Activated CD4-positive, alpha-beta T cell treated with anti-CD3 and anti-CD28 coated beads for 4 hours (primary cell): ENCODE measurements around the gene DENND10.
"Not testable (repeated sequence)": the region's sequence is repeated elsewhere in the genome, so short reads cannot be mapped to it uniquely, and the experiment has no call there.

Experiments
- DNase-seq, 2 donors: peaks; one replicate each; pipeline ENCODE4 v3.0.0-alpha.2; 2020

Gene DENND10

DNA sequence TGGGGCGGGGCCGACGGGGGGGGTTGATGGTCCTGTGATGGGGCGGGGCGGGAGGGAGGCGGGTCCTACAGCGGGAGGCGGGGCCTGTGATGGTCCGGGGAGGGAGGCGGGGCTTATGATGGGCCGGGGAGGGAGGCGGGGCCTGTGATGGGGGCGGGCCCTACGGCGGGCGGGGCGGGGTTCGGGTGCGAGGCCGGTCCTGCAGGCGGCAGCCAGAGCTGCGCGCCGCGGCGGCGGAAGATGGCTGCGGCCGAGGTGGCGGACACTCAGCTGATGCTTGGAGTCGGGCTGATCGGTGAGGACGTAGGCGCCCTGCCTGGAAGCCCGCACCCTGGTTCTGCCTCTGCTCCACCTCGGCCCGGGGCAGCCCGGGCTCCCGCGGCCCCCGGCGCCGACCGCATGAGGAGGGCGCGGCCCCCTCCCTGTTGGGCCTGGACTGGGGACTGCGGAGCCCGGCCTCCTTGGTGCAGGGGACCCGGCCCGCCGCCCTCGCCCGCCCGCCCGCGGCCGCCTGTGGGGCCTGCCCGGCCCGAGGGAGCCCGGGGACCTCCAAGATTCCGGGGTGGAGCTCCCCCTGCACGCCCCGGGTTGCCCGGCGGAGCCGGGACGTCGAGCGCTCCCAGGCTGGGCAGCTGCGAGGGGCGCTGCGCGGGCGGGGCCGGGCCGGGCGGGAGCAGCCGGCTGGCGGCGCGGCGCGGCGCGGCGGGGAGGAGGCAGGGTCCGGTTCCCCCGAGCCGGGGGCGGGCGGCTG lies at the start of gene DENND10:
Gene DENND10 (plus strand): TSS at position 211 of the 751 bp plus-strand sequence. CDS start 30 bp downstream, at position 241.
- DNase-seq, result peak; percentile 76 to 83

GRCh38 chr10:119055472-119055871 lies 48.4 kb upstream of the DENND10 start:
- DNase-seq, result no peak

DNA sequence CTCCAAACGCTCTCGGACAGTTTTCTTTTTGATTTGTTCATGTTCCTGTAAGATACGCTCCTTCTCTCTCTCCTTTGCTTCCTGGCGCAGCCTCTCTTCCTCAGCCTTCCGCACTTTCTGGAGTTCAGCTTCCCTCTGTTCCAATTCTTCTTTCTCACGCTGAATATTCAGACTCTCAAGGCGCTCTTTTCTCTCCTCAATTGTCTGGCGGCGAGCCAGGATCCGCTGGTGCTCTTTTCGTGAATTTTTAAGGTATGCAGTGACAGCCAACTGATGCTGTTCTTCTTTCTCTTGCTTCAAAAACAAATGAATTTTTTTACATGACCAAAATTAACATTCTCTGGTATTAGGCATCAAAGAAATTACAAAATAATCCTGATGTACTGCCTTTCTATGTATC lies 45.9 kb upstream of the DENND10 start:
- DNase-seq, result no peak

DNA sequence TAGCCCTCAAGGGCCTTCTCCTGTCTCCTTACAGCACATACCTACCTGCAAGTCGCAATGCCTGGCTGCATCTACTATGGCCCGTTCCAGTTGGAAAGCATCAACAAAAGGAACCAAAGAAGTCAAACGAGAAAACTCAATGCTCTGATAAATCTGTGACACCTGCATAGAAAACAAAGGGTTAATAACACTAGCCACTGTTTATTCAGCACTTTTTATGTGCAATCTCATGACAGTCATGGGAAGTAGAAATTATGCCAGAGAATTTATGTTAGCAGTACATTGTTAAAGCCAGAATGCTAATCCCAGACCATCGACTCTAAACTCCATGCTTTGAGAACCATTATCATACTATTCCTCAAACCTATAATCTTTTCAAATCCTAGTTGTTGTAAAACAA lies 44.4 kb upstream of the DENND10 start:
- no peak for DNase-seq

DNA sequence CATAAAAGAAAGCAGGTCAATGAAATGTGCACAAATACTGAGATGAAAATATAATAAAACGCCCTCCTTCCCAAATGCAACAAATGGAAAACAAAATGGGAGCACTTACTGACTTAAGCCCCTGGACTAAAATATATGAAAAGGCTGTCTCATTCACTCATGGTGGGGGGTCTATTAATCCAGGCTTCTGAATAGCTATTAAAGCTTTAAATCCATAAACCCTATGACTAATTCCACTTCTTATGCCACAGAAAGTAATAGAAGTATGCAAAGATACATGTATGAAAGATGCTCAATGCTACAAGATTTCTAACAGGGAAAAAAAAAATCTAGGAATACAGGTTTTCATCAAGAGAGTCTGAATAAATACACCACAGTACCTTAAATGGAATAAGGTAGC lies 43.8 kb upstream of the DENND10 start:
- no peak for DNase-seq

DNA sequence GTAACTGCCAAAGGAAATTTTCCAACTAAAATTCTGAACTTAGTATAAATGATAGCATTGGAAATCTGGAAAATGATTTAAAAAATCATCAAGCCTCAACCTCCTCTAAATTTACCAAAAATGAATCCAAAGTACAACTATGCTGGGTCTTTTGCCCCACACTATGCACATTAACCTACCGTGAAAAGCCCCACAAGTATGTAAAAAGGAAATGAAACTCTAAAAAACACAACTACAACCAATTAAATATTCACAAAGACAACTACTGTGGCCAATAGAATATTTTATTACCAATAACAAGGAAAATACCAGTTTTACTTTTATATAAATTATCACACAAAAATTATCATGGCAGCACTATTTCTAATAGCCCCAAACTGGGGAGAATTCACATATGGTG lies 42.6 kb upstream of the DENND10 start:
- no peak for DNase-seq

- no peak for DNase-seq
These were observed 42.0 kb upstream of the DENND10 start for GRCh38 chr10:119061926-119062325.

GRCh38 chr10:119070395-119071165 lies 33.3 kb upstream of the DENND10 start:
- no peak for DNase-seq

- DNase-seq, result no peak
These were observed 30.3 kb upstream of the DENND10 start for GRCh38 chr10:119073584-119073983.

- DNase-seq, result no peak
These were observed 25.3 kb upstream of the DENND10 start for GRCh38 chr10:119078422-119079179.

DNA sequence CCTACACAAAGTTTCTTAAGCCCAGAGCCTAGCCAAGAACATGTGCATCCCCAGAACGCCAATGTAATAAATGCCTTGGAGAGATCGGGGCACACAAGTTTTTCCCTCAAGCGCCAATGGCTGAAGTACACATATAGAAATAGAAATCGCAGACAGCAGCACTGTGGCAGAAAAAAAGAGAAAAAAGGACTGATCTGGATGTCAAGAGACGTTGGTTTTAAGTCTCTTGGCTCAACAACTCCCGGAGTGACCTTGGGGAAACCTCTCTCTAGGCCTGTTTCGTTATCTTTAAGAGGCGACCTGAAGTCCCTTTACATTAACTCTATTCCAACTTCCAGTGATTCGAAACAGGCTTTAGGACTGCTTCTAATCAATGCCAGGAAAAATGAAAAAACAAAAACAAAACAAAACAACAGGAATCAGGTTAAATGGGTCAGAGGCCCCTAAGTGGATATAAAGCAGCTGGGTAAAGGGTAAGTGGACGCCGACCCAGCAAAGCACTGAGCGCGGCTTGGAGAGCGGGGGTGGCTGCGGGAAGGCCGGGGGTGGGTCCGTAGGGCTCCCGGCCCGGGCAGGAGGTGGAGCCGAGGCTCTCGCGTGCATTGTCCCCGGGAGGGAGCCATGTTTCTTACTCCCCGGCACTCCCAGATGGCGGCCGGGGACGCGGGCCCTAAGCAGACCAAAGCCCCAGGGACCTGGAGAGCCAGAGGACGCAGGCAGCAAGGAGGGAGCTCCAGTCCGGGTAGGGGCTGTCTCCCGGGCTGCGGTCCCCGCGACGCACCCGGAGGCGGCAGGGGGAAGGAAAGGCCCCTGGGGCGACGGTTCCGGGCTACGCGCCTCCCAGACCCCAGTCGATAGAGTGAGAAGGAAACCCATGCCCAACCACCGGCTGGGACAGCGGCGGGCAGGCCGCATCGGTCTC lies 24.1 kb upstream of the DENND10 start:
- peak; percentile 59 to 66 for DNase-seq

- DNase-seq, result peak; percentile 87 to 88
These were observed 23.2 kb upstream of the DENND10 start, which contains the start of gene EIF3A for GRCh38 chr10:119080521-119081259. Gene EIF3A, minus strand, starts transcription at chr10:119080817. Its CDS starts 141 bp downstream, at chr10:119080676.

- DNase-seq, result no peak
These were observed 19.0 kb upstream of the DENND10 start for GRCh38 chr10:119084896-119085295.

GRCh38 chr10:119087271-119087882 lies 16.5 kb upstream of the DENND10 start:
- DNase-seq, result no peak

DNA sequence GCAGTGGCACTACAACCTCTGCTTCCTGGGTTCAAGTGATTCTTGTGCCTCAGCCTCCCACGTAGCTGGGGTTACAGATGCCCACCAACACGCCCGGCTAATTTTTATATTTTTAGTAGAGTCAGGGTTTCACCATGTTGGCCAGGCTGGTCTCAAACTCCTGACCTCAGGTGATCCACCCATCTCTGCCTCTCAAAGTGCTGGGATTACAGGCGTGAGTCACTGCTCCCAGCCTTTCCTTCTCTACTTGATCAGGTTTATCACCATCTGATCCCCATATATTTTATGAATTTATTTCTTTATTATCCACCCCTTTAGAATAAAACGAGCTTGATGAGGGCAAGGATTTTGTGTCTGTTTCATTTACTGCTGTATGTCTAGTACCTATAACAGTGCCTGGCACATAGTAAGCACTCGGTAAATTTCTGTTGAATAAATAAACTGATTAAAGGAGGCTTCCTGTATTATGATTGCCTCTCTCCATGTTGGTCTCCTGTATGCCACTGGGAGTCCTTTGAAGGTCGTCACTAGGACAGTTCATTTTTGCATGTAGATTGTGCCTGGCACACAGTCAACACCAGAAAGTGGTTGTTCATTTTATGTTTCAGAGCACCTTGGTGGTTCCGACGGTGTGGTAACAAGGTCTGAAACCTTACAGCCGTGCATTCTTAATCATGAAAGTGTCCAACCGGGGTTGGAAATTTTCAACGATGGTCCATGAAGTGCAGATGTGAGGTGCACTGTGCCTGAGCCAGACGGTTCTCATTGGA lies 13.7 kb upstream of the DENND10 start:
- no peak for DNase-seq

GRCh38 chr10:119090968-119091367 lies 12.9 kb upstream of the DENND10 start:
- peak; percentile 21 to 38 for DNase-seq

GRCh38 chr10:119095640-119096039 lies 8.3 kb upstream of the DENND10 start:
- no peak for DNase-seq

DNA sequence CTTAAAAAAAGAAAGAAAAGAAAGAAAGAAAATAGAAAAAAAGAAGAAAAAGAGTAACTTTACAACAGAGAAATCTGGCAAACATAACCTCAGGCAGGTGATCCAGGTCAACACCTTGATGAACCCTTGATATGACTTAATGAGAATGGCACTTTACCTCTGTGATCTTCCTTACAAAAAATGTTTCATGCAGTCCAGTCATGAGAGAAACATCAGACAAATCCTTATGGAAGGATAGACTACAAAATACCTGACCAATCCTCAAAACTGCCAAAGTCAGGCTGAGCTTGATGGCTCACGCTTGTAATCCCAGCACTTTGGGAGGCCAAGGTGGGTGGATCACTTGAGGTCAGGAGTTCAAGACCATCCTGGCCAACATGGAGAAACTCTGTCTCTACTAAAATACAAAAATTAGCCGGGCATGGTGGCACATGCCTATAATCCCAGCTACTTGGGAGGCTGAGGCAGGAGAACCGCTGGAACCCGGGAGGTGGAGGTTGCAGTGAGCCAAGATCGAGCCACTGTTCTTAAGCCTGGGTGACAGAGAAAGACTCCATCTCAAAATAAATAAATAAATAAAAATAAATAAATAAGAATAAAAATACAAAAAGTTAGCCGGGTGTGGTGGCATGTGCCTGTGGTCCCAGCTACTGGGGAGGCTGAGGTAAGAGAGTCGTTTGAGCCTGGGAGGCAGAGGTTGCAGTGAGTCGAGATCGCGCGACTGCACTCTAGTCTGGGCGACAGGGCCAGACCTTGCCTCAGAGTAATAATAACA lies 7.1 kb upstream of the DENND10 start:
- not testable (repeated sequence) for DNase-seq

- DNase-seq, result no peak
These were observed 5.3 kb upstream of the DENND10 start for GRCh38 chr10:119098576-119098975.
